GM12801 (cell line): ENCODE measurements around the gene ASIC4.

ENCODE experiments used
- TF ChIP-seq, protein P1 (sequence below): IDR thresholded peaks from one replicate; pipeline ENCODE4 v1.5.1; 2011; ENCODE audit warnings: control low read depth; ENCODE audit not compliant: insufficient read length; ENCODE audit errors: extremely low read depth

The ASIC4 gene

GRCh38 chr2:219514196-219514761 is at the start of gene ASIC4:
ASIC4 (plus strand) TSS chr2:219514482; CDS start chr2:219514725, 243 bp downstream.
- TF ChIP-seq, protein P1, sequence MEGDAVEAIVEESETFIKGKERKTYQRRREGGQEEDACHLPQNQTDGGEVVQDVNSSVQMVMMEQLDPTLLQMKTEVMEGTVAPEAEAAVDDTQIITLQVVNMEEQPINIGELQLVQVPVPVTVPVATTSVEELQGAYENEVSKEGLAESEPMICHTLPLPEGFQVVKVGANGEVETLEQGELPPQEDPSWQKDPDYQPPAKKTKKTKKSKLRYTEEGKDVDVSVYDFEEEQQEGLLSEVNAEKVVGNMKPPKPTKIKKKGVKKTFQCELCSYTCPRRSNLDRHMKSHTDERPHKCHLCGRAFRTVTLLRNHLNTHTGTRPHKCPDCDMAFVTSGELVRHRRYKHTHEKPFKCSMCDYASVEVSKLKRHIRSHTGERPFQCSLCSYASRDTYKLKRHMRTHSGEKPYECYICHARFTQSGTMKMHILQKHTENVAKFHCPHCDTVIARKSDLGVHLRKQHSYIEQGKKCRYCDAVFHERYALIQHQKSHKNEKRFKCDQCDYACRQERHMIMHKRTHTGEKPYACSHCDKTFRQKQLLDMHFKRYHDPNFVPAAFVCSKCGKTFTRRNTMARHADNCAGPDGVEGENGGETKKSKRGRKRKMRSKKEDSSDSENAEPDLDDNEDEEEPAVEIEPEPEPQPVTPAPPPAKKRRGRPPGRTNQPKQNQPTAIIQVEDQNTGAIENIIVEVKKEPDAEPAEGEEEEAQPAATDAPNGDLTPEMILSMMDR = no peak

DNA sequence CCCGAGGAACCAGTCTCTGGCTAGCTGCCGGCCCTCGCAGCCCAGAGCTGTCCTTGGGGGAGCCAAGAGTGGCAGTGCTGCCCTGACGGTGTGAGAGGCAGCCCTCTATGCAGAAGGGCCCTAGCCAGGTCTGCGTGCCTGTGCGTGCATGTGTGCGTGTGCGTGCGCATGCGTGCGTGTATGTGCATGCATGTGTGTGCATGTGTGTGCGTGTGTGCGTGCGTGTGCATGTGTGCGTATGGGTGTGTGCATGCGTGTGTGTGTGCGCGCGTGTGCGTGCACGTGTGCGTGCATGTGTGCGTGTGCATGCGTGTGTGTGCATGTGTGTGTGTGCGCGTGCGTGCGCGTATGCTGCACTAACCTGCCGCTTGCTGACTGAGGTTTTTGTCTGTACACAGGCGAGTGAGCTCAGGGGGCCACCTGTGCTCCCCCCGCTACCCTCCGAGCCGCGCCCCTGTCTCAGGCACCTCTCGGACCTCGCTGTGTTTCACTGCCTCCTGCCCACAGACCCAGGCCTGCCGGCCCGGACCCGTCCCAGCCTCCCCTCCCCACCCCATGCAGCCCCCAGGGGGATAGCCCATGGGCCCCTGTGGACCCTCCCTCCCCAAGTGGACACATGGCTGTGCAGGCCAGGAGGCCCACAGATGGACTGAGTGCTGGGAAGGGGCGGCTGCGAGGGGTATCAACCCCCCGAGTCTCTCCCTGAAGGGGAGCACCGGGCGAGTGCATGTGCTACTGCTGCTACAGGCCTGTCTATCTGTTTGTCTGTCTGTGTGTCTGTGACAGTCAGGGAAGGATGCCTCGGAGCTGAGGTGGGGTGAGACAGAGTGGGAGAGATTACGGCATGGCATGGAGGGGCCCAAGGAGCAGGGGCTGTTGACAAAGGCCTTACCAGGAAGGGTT is 48.4 kb upstream of the ASIC4 start:
- TF ChIP-seq, protein P1 = no peak

DNA sequence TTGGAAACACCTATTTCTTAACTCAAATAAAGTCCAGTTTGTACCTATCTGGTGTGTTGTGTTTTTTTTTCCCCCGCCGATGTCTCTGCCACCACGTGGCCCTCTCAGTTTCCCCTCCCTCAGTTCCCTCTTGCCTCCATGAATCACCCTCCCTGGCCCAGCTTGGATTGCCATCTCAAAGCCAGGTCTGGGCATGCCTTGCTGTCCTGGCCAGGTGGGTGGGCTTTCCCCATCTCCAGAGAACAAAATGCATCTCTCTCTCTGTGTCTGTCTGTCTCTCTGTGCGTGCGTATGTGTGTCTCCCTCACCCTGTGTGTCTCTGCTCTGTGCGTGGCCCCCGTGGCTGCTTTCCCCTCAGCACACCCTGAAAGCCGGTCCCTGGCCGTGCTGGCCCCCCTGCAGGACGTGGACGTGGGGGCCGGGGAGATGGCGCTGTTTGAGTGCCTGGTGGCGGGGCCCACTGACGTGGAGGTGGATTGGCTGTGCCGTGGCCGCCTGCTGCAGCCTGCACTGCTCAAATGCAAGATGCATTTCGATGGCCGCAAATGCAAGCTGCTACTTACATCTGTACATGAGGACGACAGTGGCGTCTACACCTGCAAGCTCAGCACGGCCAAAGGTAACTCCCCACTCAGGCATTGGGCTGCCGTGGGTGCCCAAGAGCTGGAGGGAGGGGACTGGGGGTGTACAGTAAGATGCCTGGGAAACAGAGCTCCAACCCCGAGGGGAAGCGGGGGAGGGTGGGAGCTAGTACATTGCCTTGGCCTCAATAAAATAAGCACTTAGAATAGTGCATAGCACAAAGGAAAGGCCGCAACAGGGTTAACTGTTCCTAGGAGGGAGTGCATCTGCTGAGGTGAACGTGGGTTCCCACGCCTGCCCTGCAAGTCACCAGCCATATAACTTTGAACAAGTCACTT is 47.2 kb upstream of the ASIC4 start:
- TF ChIP-seq, protein P1 = no peak

GRCh38 chr2:219467736-219468075 is 46.6 kb upstream of the ASIC4 start:
- TF ChIP-seq, protein P1 = no peak

DNA sequence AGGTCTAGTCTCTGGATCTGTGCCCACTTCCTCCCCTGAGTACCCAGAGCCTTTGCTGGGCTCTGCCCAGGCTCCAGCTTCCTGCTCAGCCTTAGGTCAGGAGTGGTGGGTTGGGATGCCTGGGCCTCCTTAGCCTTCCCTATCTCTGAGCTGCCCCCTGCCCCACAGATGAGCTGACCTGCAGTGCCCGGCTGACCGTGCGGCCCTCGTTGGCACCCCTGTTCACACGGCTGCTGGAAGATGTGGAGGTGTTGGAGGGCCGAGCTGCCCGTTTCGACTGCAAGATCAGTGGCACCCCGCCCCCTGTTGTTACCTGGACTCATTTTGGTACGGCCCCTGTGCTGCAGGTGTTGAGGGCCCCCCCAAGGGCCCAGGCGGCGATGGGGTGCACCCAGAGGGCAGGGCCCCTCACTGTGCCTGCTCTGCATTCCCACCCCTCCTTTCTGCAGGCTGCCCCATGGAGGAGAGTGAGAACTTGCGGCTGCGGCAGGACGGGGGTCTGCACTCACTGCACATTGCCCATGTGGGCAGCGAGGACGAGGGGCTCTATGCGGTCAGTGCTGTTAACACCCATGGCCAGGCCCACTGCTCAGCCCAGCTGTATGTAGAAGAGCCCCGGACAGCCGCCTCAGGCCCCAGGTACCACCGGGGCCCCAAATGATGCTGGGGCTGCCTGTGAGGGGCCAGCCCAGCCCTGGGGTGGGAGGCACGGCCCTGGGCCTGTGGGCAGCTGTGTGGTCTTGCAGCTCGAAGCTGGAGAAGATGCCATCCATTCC is 45.7 kb upstream of the ASIC4 start:
- TF ChIP-seq, protein P1 = no peak

- TF ChIP-seq, protein P1 = no peak
Observed at GRCh38 chr2:219469186-219469724, 45.0 kb upstream of the ASIC4 start.
